ENCODE results near the gene NCBP2L.

Gene NCBP2L

GRCh38 chrX:107763647-107764046, 13.9 kb upstream of the NCBP2L start:
- no peaks in the 10 kb centered on the region for H3K4me1 ChIP-seq (ENCODE audit: insufficient read depth, low read length)
- H3K4me3 ChIP-seq (ENCODE audit: low read depth in 1 of 2, low read length in 2 of 2), result no peak overlapping the region
- TF ChIP-seq CTCF (IDR thresholded peaks at IDR 0.05; ENCODE audit: borderline replicate concordance, extremely low read depth, low read length, poor library complexity, severe bottlenecking), result no peak
- TF ChIP-seq EZH2 (IDR thresholded peaks at IDR 0.05; ENCODE audit: borderline replicate concordance, low read depth, low read length, severe bottlenecking), result no peak
- no peak for DNase-seq
- no peak overlapping the region for H3K4me2 ChIP-seq (ENCODE audit: insufficient read depth, low read length)
- H2AFZ ChIP-seq (ENCODE audit: low read depth, low read length), result no peak overlapping the region
- H3K27ac ChIP-seq (ENCODE audit: low read length), result no peak overlapping the region
- H3K79me2 ChIP-seq (ENCODE audit: insufficient read depth, low read length), result no peaks in the 10 kb centered on the region
- H3K9ac ChIP-seq (ENCODE audit: low read depth, low read length), result no peak overlapping the region
- H3K36me3 ChIP-seq (ENCODE audit: insufficient read depth, low read length), result no peaks in the 10 kb centered on the region
- no peak for ATAC-seq (ENCODE audit: insufficient read depth, low read depth)
- no peaks in the 10 kb centered on the region for H4K20me1 ChIP-seq (ENCODE audit: insufficient read depth, low read length)
- H3K27me3 ChIP-seq (ENCODE audit: insufficient read depth, low read length, poor library complexity), result no peaks in the 10 kb centered on the region
- H3K9me3 ChIP-seq (ENCODE audit: insufficient read depth, low read length, severe bottlenecking), result no peaks in the 10 kb centered on the region

DNA sequence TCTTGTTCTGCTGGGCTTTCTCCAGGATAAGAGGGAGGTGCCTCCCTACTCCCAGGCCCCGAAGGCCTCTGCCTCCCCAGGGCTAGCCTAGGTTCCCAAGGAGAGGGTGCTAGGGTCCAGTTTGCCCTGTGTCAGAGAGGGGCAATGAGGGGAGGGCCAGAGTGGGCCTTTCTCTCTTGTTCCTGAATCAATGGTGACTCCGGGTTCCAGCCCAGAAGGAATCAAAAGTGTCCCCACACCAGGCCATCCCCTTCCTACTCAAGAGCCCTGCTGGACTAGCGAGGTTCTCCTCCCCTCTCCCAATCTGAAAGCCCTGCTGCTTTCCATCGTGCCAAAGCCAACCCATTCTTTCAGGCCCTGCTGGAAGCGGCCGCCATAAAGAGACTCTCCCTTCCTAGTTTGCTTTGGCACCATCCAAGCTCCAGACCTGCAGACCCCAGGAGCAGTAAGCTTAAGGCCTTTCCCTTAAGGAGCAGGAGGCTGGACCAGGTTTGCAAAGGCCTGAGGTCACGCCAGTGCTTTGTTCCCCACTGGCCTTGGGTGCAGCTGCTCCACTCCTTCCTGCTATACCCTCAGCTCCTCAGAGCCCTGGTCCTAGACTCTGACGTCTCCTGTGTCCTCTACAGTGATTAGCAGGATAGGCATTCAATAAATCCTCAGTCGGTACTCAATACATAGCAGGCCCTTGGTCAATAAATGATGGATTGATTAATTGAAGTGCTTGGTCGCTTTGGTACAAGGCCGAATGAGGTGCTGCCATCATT, 12.5 kb upstream of the NCBP2L start:
- H3K36me3 ChIP-seq (ENCODE audit: insufficient read depth, low read length), result no peaks in the 10 kb centered on the region
- no peaks in the 10 kb centered on the region for H3K79me2 ChIP-seq (ENCODE audit: insufficient read depth, low read length)
- no peak overlapping the region for H3K4me3 ChIP-seq (ENCODE audit: low read depth in 1 of 2, low read length in 2 of 2)
- H3K4me2 ChIP-seq (ENCODE audit: insufficient read depth, low read length), result no peak overlapping the region
- H3K9me3 ChIP-seq (ENCODE audit: insufficient read depth, low read length, severe bottlenecking), result no peaks in the 10 kb centered on the region
- no peak overlapping the region for H3K9ac ChIP-seq (ENCODE audit: low read depth, low read length)
- no peak overlapping the region for H3K27ac ChIP-seq (ENCODE audit: low read length)
- DNase-seq (no peak), ATAC-seq (ENCODE audit: insufficient read depth, low read depth) (no peak)
- H3K27me3 ChIP-seq (ENCODE audit: insufficient read depth, low read length, poor library complexity), result no peaks in the 10 kb centered on the region
- TF ChIP-seq CTCF (IDR thresholded peaks at IDR 0.05; ENCODE audit: borderline replicate concordance, extremely low read depth, low read length, poor library complexity, severe bottlenecking) (no peak), EZH2 (IDR thresholded peaks at IDR 0.05; ENCODE audit: borderline replicate concordance, low read depth, low read length, severe bottlenecking) (no peak)
- H2AFZ ChIP-seq (ENCODE audit: low read depth, low read length), result no peak overlapping the region
- no peaks in the 10 kb centered on the region for H3K4me1 ChIP-seq (ENCODE audit: insufficient read depth, low read length)
- H4K20me1 ChIP-seq (ENCODE audit: insufficient read depth, low read length), result no peaks in the 10 kb centered on the region

GRCh38 chrX:107766470-107767150, 10.9 kb upstream of the NCBP2L start:
- no peaks in the 10 kb centered on the region for H3K4me1 ChIP-seq (ENCODE audit: insufficient read depth, low read length)
- TF ChIP-seq EZH2 (IDR thresholded peaks at IDR 0.05; ENCODE audit: borderline replicate concordance, low read depth, low read length, severe bottlenecking) (no peak), CTCF (IDR thresholded peaks at IDR 0.05; ENCODE audit: borderline replicate concordance, extremely low read depth, low read length, poor library complexity, severe bottlenecking) (no peak)
- no peak overlapping the region for H3K9ac ChIP-seq (ENCODE audit: low read depth, low read length)
- no peaks in the 10 kb centered on the region for H3K36me3 ChIP-seq (ENCODE audit: insufficient read depth, low read length)
- H2AFZ ChIP-seq (ENCODE audit: low read depth, low read length), result no peak overlapping the region
- no peak for ATAC-seq (ENCODE audit: insufficient read depth, low read depth)
- DNase-seq, result no peak
- H3K27me3 ChIP-seq (ENCODE audit: insufficient read depth, low read length, poor library complexity), result no peaks in the 10 kb centered on the region
- no peaks in the 10 kb centered on the region for H3K79me2 ChIP-seq (ENCODE audit: insufficient read depth, low read length)
- no peak overlapping the region for H3K27ac ChIP-seq (ENCODE audit: low read length)
- H3K9me3 ChIP-seq (ENCODE audit: insufficient read depth, low read length, severe bottlenecking), result no peaks in the 10 kb centered on the region
- no peak overlapping the region for H3K4me3 ChIP-seq (ENCODE audit: low read depth in 1 of 2, low read length in 2 of 2)
- no peaks in the 10 kb centered on the region for H4K20me1 ChIP-seq (ENCODE audit: insufficient read depth, low read length)
- no peak overlapping the region for H3K4me2 ChIP-seq (ENCODE audit: insufficient read depth, low read length)
